Measurements from ENCODE around the gene CACNA2D2.

Gene CACNA2D2

DNA sequence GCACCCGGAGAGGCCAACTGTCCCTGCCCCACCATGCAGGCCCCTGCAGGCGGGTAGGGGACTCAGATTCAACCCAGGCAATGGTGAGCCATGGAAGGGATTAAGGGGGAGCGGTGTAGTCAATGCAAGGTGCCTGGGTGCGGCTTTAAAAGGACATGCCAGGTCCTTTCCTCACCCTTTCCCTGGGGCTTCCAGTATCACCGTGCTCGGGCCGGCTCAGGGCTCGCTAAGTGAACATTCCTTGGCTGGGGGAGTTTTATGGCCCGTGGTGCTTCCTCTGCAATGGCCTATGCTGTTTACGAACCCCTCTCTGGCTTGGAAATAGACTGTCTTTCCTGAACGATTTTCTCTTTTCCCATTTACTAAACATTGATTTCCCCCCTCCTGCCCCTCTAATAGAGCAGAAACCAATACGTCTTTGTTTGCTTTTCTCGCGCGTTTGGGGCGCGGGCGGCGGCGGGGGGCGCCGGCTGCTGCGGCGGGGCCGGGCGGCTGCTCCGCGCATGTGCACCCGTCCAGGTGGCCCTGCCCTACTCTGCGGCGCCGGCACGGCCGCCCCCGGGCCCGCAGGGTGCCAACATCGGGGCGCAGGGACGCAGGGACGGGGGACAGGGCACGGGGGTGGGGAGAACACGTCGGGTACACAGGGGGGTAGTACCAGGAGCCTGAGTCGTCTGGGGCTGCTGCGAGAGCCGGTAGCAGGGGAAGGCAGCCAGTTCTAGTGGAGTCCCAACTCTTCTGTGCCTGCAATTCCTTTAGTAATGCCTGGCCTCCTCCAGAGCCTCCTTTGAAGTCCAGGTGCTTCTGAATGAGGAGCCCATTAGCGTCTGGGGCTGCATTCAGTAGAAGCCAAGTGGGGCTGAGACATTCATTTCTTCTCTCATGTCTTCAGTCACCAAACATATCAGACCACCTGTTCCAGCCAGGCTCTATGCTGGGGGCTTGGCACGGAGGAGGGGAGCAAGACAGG, 26.9 kb upstream of the CACNA2D2 start:
- Histone ChIP-seq H3K9ac (ENCODE audit: low read length) (no peak overlapping the region), H3K4me2 (ENCODE audit: low read depth, low read length, poor library complexity, severe bottlenecking) (no peak overlapping the region), H3K9me2 (replicated peaks; ENCODE audit: insufficient read depth, low read length) (no peaks in the 10 kb centered on the region), H3K27ac (ENCODE audit: low read depth, low read length) (no peak overlapping the region), H3F3A (ENCODE audit: insufficient read depth) (no peaks in the 10 kb centered on the region), H3K79me2 (ENCODE audit: insufficient read depth, low read length) (no peaks in the 10 kb centered on the region), H3K27me3 (ENCODE audit: low read length) (no peaks in the 10 kb centered on the region), H2AFZ (ENCODE audit: low read depth, low read length, severe bottlenecking) (no peak overlapping the region), H4K20me1 (ENCODE audit: low read depth, low read length) (no peaks in the 10 kb centered on the region), H3K4me3 (ENCODE audit: insufficient read depth, low read length, poor library complexity, severe bottlenecking) (no peak overlapping the region), H3K9me3 (ENCODE audit: insufficient read depth, low read length) (no peaks in the 10 kb centered on the region), H3K36me3 (ENCODE audit: low read length) (no peaks in the 10 kb centered on the region)
- TF ChIP-seq, protein P1, sequence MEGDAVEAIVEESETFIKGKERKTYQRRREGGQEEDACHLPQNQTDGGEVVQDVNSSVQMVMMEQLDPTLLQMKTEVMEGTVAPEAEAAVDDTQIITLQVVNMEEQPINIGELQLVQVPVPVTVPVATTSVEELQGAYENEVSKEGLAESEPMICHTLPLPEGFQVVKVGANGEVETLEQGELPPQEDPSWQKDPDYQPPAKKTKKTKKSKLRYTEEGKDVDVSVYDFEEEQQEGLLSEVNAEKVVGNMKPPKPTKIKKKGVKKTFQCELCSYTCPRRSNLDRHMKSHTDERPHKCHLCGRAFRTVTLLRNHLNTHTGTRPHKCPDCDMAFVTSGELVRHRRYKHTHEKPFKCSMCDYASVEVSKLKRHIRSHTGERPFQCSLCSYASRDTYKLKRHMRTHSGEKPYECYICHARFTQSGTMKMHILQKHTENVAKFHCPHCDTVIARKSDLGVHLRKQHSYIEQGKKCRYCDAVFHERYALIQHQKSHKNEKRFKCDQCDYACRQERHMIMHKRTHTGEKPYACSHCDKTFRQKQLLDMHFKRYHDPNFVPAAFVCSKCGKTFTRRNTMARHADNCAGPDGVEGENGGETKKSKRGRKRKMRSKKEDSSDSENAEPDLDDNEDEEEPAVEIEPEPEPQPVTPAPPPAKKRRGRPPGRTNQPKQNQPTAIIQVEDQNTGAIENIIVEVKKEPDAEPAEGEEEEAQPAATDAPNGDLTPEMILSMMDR (IDR thresholded peaks at IDR 0.05; ENCODE audit: insufficient read depth, low read length, poor library complexity, severe bottlenecking) = no peak
- TF ChIP-seq EZH2phosphoT487 (conservative IDR thresholded peaks at IDR 0.05; ENCODE audit: low read length) = no peak

DNA sequence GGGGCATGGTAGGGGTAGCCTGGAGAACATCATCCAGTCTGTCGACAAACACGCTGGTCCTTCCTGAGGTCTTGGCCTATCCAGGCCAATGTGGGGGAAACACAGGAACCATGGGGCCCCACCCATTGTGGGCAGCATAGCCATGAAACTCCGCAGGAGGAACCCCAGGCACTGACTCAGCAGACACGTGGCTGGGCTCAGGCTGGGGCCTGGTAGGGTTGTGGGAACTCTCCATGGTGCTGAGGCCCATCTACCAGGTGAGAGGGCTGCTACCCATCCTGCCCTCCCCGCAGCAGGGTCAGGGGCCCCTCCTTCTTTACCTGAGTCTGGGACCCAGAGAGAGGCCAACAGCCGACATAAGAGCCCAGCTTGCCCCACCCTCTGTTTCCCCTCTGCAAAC, 22.6 kb upstream of the CACNA2D2 start:
- Histone ChIP-seq H3K36me3 (ENCODE audit: low read length) (no peaks in the 10 kb centered on the region), H3F3A (ENCODE audit: insufficient read depth) (no peaks in the 10 kb centered on the region), H3K27ac (ENCODE audit: low read depth, low read length) (no peak overlapping the region), H3K9me2 (replicated peaks; ENCODE audit: insufficient read depth, low read length) (no peaks in the 10 kb centered on the region), H3K9me3 (ENCODE audit: insufficient read depth, low read length) (no peaks in the 10 kb centered on the region), H3K4me2 (ENCODE audit: low read depth, low read length, poor library complexity, severe bottlenecking) (no peak overlapping the region), H3K79me2 (ENCODE audit: insufficient read depth, low read length) (no peaks in the 10 kb centered on the region), H3K9ac (ENCODE audit: low read length) (no peak overlapping the region), H4K20me1 (ENCODE audit: low read depth, low read length) (no peaks in the 10 kb centered on the region), H3K27me3 (ENCODE audit: low read length) (no peaks in the 10 kb centered on the region), H2AFZ (ENCODE audit: low read depth, low read length, severe bottlenecking) (no peak overlapping the region), H3K4me3 (ENCODE audit: insufficient read depth, low read length, poor library complexity, severe bottlenecking) (no peak overlapping the region)
- TF ChIP-seq EZH2phosphoT487 (conservative IDR thresholded peaks at IDR 0.05; ENCODE audit: low read length) = no peak
- TF ChIP-seq, protein P1 (IDR thresholded peaks at IDR 0.05; ENCODE audit: insufficient read depth, low read length, poor library complexity, severe bottlenecking) = no peak

DNA sequence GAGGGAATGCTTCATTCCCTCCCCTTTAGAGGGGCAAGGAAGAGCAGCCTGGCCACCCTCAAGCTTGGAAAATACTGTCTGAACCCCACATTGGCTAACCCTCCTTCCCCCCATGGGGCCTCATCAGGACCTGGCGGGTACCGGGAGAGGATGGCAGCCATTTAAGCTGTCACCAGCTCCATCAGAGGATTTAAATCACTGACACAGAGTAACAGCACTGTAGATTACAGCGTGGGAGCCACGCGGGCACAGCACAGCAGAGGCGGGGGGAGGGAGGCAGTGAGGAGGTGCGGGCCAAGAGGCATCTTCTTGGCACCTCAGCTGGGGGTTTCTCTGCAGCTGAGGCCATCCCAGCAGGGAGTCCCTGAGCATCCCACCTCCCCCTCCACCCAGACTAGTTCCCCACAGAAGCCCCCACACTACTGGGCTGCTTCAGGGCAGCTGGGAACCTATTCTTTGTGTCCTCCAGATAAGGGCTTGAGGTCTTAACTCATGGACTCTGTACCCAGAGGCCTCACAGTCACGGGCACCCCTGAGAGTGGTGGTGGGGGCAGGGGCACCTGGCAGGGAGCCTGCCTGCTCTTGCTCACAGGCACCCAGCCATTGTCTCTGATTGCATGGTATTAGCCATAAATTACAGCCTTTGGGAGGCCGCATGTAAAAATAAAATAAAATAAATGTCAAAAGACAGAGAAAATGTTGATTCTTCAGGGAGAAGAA, 21.9 kb upstream of the CACNA2D2 start:
- Histone ChIP-seq H3K9me2 (replicated peaks; ENCODE audit: insufficient read depth, low read length) (no peaks in the 10 kb centered on the region), H3K27me3 (ENCODE audit: low read length) (no peaks in the 10 kb centered on the region), H3K4me3 (ENCODE audit: insufficient read depth, low read length, poor library complexity, severe bottlenecking) (no peak overlapping the region), H3K9me3 (ENCODE audit: insufficient read depth, low read length) (no peaks in the 10 kb centered on the region), H3K79me2 (ENCODE audit: insufficient read depth, low read length) (no peaks in the 10 kb centered on the region), H2AFZ (ENCODE audit: low read depth, low read length, severe bottlenecking) (no peak overlapping the region), H3F3A (ENCODE audit: insufficient read depth) (no peaks in the 10 kb centered on the region), H4K20me1 (ENCODE audit: low read depth, low read length) (no peaks in the 10 kb centered on the region), H3K36me3 (ENCODE audit: low read length) (no peaks in the 10 kb centered on the region), H3K9ac (ENCODE audit: low read length) (no peak overlapping the region), H3K27ac (ENCODE audit: low read depth, low read length) (no peak overlapping the region), H3K4me2 (ENCODE audit: low read depth, low read length, poor library complexity, severe bottlenecking) (no peak overlapping the region)
- TF ChIP-seq, protein P1 (IDR thresholded peaks at IDR 0.05; ENCODE audit: insufficient read depth, low read length, poor library complexity, severe bottlenecking) = no peak
- TF ChIP-seq EZH2phosphoT487 (conservative IDR thresholded peaks at IDR 0.05; ENCODE audit: low read length) = no peak

Data from SU-DHL-6 (cell line).